ENCODE results near the gene SATL1. TPM values are rescaled to one million over a fixed set of nuclear protein-coding genes. Genes with fewer than 3 reads are reported as not detected.
"Not testable (repeated sequence)": the region's sequence is repeated elsewhere in the genome, so short reads cannot be mapped to it uniquely, and the experiment has no call there.

SATL1 gene
- total RNA-seq, 2 experiments from 2014 or later, result not detected

GRCh38 chrX:85089321-85089840 is 154.2 kb downstream of the SATL1 start:
- intact Hi-C loops (cut with DNase I, micrococcal nuclease), result loop anchor here in 1 of 2 experiments (10.0 kb wide), 1 partner anchor 455 kb away; no protein-coding TSS in a partner anchor
- Mint-ChIP-seq H3K27me3 (no peaks in the 10 kb centered on the region), H3K4me3 (no peak overlapping the region), H3K9me3 (no peaks in the 10 kb centered on the region), H3K4me1 (ENCODE audit: low read depth) (no peaks in the 10 kb centered on the region), H3K27ac (no peak overlapping the region), H3K36me3 (ENCODE audit: low read depth) (peaks cover 63% of the 10 kb centered on the region)
- no peaks in the 10 kb centered on the region for H3K27me3 ChIP-seq (ENCODE audit: control insufficient read depth in 1 of 2, insufficient read depth in 2 of 2, low read length in 2 of 2)
- DNase-seq, result no peak
- no peak for ATAC-seq (ENCODE audit: poor library complexity)
- no peak overlapping the region for H3K27ac ChIP-seq (ENCODE audit: low read depth in 1 of 2, low read length in 2 of 2)
- POLR2A ChIA-PET, result no interaction called here
- H3K36me3 ChIP-seq (ENCODE audit: insufficient read depth, low read length), result peaks cover 6% of the 10 kb centered on the region
- TF ChIP-seq CTCF (IDR thresholded peaks at IDR 0.05), result no peak
- CTCF ChIA-PET, result interaction anchor here (0.6 kb wide), 1 partner anchor 355 kb away, joined by 3 read pairs; no protein-coding TSS in a partner anchor
- H3K4me1 ChIP-seq (ENCODE audit: insufficient read depth, low read length), result no peaks in the 10 kb centered on the region
- H3K4me3 ChIP-seq (ENCODE audit: low read length), result no peak overlapping the region
- H3K9me3 ChIP-seq (ENCODE audit: control insufficient read depth in 1 of 2, insufficient read depth in 1 of 2, low read length in 2 of 2), result no peaks in the 10 kb centered on the region

GRCh38 chrX:85084770-85085393 is 158.7 kb downstream of the SATL1 start:
- Mint-ChIP-seq H3K27ac (no peak overlapping the region), H3K27me3 (no peaks in the 10 kb centered on the region), H3K36me3 (ENCODE audit: low read depth) (peaks cover 60% of the 10 kb centered on the region), H3K9me3 (no peaks in the 10 kb centered on the region), H3K4me1 (ENCODE audit: low read depth) (no peaks in the 10 kb centered on the region), H3K4me3 (no peak overlapping the region)
- H3K9me3 ChIP-seq (ENCODE audit: control insufficient read depth in 1 of 2, insufficient read depth in 1 of 2, low read length in 2 of 2), result no peaks in the 10 kb centered on the region
- peak; percentile 64 for TF ChIP-seq CTCF (IDR thresholded peaks at IDR 0.05)
- intact Hi-C loops (cut with DNase I, micrococcal nuclease), result loop anchor here in 1 of 2 experiments (10.0 kb wide), 1 partner anchor 460 kb away; no protein-coding TSS in a partner anchor
- DNase-seq, result peak in 5 of 14 experiments; percentile 3 to 39 (median 28)
- CTCF ChIA-PET, result interaction anchor here (1.1 to 1.3 kb wide), 2 partner anchors 8 to 9 kb away, joined by 4 to 5 read pairs; no protein-coding TSS in a partner anchor
- no peak overlapping the region for H3K4me3 ChIP-seq (ENCODE audit: low read length)
- no peaks in the 10 kb centered on the region for H3K27me3 ChIP-seq (ENCODE audit: control insufficient read depth in 1 of 2, insufficient read depth in 2 of 2, low read length in 2 of 2)
- no peak for ATAC-seq (ENCODE audit: poor library complexity)
- no peaks in the 10 kb centered on the region for H3K4me1 ChIP-seq (ENCODE audit: insufficient read depth, low read length)
- no peak overlapping the region for H3K27ac ChIP-seq (ENCODE audit: low read depth in 1 of 2, low read length in 2 of 2)
- H3K36me3 ChIP-seq (ENCODE audit: insufficient read depth, low read length), result peaks cover 2% of the 10 kb centered on the region
- POLR2A ChIA-PET, result no interaction called here

GRCh38 chrX:85077247-85077646 is 166.3 kb downstream of the SATL1 start:
- peaks cover 54% of the 10 kb centered on the region for H3K36me3 Mint-ChIP-seq (ENCODE audit: low read depth)
- H3K4me3 ChIP-seq (ENCODE audit: low read length); H3K4me1 Mint-ChIP-seq (ENCODE audit: low read depth); H3K4me3 Mint-ChIP-seq; ATAC-seq (ENCODE audit: poor library complexity); H3K4me1 ChIP-seq (ENCODE audit: insufficient read depth, low read length); H3K27ac ChIP-seq (ENCODE audit: low read depth in 1 of 2, low read length in 2 of 2); intact Hi-C loops (cut with DNase I, micrococcal nuclease); H3K36me3 ChIP-seq (ENCODE audit: insufficient read depth, low read length); POLR2A ChIA-PET; H3K27me3 ChIP-seq (ENCODE audit: control insufficient read depth in 1 of 2, insufficient read depth in 2 of 2, low read length in 2 of 2); H3K27me3 Mint-ChIP-seq; H3K27ac Mint-ChIP-seq; H3K9me3 ChIP-seq (ENCODE audit: control insufficient read depth in 1 of 2, insufficient read depth in 1 of 2, low read length in 2 of 2); CTCF ChIA-PET; DNase-seq; H3K9me3 Mint-ChIP-seq: not testable (repeated sequence)

Measured in CD4-positive, alpha-beta T cell (primary cell).